Measurements from ENCODE around the gene NELFE. TPM values are rescaled to one million over a fixed set of nuclear protein-coding genes. Genes with fewer than 3 reads are reported as not detected.

The NELFE gene
- total and polyA plus RNA-seq, 7 donors = 44.3 to 86.9 (median 49.4) TPM

DNA sequence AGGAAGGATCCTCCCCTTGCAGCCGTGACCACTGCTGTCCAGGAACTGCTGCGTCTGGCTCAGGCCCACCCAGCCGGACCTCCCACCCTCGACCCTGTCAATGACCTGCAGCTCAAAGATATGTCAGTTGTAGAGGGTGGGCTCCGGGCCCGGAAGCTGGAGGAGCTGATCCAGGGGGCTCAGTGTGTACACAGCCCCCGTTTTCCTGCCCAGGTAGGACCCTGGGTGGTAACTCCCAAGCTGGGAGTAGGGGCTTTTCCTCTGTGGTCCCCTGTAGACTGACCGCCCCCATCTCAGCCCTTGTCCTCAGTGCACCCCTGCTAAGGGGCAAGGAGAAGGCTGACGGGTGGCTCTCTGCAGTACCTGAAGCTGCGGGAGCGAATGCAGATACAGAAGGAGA lies 9.6 kb upstream of the NELFE start:
- no peak for ATAC-seq
- intact Hi-C loops (cut with DNase I) = loop anchor here in 1 of 2 donors (10.0 kb wide), 1 partner anchor 424 kb away; the partner anchor contains the start of genes ATP6V1G2, DDX39B and NFKBIL1
- H3K36me3 ChIP-seq (ENCODE audit: insufficient read depth in 1 of 2, low read depth in 1 of 2) = peaks cover 7 to 71% of the 10 kb centered on the region in 2 donors

DNA sequence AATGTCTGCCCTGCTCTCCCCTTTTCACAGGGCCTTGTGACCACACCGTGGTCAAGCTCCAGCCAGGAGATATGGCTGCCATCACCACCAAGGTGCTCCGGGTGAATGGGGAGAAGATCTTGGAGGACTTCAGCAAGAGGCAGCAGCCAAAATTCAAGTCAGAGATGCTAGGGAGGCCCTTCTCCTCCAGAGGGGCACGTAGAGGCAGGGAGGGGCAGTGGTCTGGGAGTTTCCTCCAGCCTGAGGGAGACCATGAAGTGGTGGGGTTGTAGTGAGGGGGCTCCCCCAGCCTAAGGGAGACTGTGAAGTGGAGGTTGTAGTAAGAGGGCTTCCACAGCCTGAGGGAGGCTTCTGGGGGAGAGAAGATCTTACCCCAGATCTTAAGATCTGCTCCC lies 9.2 kb upstream of the NELFE start:
- Histone ChIP-seq H3K36me3 (ENCODE audit: insufficient read depth in 1 of 2, low read depth in 1 of 2) (peaks cover 8 to 75% of the 10 kb centered on the region in 2 donors), H3K9me3 (no peaks in the 10 kb centered on the region), H3K27me3 (ENCODE audit: insufficient read depth in 3 of 3, low read length in 2 of 3) (no peaks in the 10 kb centered on the region), H3K4me3 (no peak overlapping the region), H3K27ac (no peak overlapping the region), H3K4me1 (peaks cover 12% of the 10 kb centered on the region)
- no peak for ATAC-seq
- intact Hi-C loops (cut with DNase I) = loop anchor here in 1 of 2 donors (10.0 kb wide), 1 partner anchor 423 kb away; the partner anchor contains the start of genes ATP6V1G2, DDX39B and NFKBIL1
- 77 to 81% (median 80%) methylated on average over 3 of the region's 3 CpGs for WGBS, 3 donors
- TF ChIP-seq, protein P1, sequence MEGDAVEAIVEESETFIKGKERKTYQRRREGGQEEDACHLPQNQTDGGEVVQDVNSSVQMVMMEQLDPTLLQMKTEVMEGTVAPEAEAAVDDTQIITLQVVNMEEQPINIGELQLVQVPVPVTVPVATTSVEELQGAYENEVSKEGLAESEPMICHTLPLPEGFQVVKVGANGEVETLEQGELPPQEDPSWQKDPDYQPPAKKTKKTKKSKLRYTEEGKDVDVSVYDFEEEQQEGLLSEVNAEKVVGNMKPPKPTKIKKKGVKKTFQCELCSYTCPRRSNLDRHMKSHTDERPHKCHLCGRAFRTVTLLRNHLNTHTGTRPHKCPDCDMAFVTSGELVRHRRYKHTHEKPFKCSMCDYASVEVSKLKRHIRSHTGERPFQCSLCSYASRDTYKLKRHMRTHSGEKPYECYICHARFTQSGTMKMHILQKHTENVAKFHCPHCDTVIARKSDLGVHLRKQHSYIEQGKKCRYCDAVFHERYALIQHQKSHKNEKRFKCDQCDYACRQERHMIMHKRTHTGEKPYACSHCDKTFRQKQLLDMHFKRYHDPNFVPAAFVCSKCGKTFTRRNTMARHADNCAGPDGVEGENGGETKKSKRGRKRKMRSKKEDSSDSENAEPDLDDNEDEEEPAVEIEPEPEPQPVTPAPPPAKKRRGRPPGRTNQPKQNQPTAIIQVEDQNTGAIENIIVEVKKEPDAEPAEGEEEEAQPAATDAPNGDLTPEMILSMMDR (IDR thresholded peaks at IDR 0.05) = no peak
- DNase-seq = no peak

More for the DNA sequence above, 9.6 kb upstream of the NELFE start:
- Histone ChIP-seq H3K4me1 (peaks cover 16% of the 10 kb centered on the region), H3K27me3 (ENCODE audit: insufficient read depth in 3 of 3, low read length in 2 of 3) (no peaks in the 10 kb centered on the region), H3K27ac (no peak overlapping the region), H3K4me3 (no peak overlapping the region), H3K9me3 (no peaks in the 10 kb centered on the region)
- no peak for DNase-seq
- 79 to 89% (median 81%) methylated on average over 11 of the region's 11 CpGs for WGBS, 3 donors
- TF ChIP-seq, protein P1 (IDR thresholded peaks at IDR 0.05) = no peak

DNA sequence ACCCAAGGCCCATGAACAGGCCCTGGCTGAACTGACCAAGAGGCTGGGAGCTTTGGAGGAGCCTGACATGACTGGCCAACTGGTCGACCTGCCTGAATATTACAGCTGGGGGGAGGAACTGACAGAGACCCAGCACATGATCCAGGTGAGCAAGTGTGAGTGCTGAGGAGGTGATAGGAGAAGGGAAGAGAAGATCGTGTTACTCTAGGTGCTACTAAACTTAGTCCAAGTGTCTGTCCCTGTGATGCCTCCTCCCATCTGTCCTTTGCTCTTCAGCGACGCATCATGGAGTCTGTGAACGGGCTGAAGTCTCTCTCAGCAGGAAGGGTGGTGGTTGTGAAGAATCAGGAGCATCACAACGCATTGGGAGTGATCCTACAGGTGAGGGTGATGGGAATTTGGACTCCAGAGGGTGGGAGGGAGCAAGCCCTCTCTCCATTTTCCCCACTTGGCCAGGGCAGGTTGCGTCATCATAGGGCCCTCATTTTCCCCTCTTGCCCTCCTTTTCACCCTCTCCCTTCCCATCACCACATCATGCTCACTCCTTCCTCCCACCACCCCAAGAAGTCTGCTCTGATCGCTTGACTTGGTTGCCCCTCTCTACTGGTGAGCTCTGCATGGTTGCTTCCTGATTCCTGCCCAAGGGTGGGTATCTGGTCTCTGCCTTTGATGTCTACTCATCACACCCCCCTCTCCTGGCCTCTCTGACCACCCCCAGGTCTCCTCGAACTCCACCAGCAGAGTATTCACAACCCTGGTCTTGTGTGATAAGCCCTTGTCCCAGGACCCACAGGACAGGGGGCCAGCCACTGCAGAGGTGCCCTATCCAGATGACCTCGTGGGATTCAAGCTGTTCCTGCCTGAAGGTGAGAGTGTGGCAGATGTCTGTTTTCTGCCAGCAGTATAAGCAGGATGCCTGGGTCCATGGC lies 8.5 kb upstream of the NELFE start:
- Histone ChIP-seq H3K4me1 (peaks cover 9% of the 10 kb centered on the region), H3K4me3 (no peak overlapping the region), H3K9me3 (no peaks in the 10 kb centered on the region), H3K27me3 (ENCODE audit: insufficient read depth in 3 of 3, low read length in 2 of 3) (no peaks in the 10 kb centered on the region), H3K36me3 (ENCODE audit: insufficient read depth in 1 of 2, low read depth in 1 of 2) (peaks cover 10 to 81% of the 10 kb centered on the region in 2 donors), H3K27ac (no peak overlapping the region)
- intact Hi-C loops (cut with DNase I) = loop anchor here in 1 of 2 donors (10.0 kb wide), 1 partner anchor 422 kb away; the partner anchor contains the start of genes ATP6V1G2, DDX39B and NFKBIL1
- ATAC-seq (no peak), DNase-seq (no peak)
- TF ChIP-seq, protein P1 (IDR thresholded peaks at IDR 0.05) = no peak
- 80 to 90% (median 81%) methylated on average over 10 of the region's 10 CpGs for WGBS, 3 donors

DNA sequence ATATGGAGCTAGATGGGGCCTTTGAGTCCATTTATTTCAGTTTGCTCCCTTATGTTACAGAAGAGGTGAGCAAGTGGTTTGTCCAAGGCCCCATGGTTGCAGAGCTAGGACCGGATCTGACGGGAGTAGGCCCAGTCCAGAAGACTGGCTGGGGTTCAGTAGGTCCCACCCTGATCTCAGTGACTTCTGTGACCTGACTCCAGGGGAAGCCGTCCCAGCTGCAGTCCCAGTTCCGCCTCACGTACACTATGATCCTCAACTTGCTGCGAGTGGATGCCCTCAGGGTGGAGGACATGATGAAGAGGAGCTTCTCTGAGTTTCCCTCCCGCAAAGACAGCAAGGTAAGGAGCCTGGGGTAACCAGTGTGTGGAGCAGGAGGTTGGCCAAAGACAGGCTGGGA lies 7.7 kb upstream of the NELFE start:
- H3K4me1 ChIP-seq = peaks cover 9% of the 10 kb centered on the region
- intact Hi-C loops (cut with DNase I) = loop anchor here in 1 of 2 donors (10.0 kb wide), 1 partner anchor 422 kb away; the partner anchor contains the start of genes ATP6V1G2, DDX39B and NFKBIL1
- H3K27ac ChIP-seq = no peak overlapping the region
- ATAC-seq (no peak), DNase-seq (no peak)
- no peaks in the 10 kb centered on the region for H3K27me3 ChIP-seq (ENCODE audit: insufficient read depth in 3 of 3, low read length in 2 of 3)
- H3K9me3 ChIP-seq = no peaks in the 10 kb centered on the region
- 85 to 90% (median 86%) methylated on average over 7 of the region's 7 CpGs for WGBS, 3 donors
- H3K4me3 ChIP-seq = no peak overlapping the region
- H3K36me3 ChIP-seq (ENCODE audit: insufficient read depth in 1 of 2, low read depth in 1 of 2) = peaks cover 10 to 89% of the 10 kb centered on the region in 2 donors
- TF ChIP-seq, protein P1 (IDR thresholded peaks at IDR 0.05) = no peak

Measured in psoas muscle (tissue), 8 donors.